Measurements from ENCODE around the gene YPEL5. TPM values are rescaled to one million over a fixed set of nuclear protein-coding genes. Genes with fewer than 3 reads are reported as not detected.

Gene YPEL5
- polyA plus RNA-seq, 3 donors, result 231 to 254 (median 235) TPM

- H3K4me3 Mint-ChIP-seq, result no peak overlapping the region
- Histone ChIP-seq H3K27ac (ENCODE audit: low read depth in 1 of 2, low read length in 2 of 2) (no peak overlapping the region), H3K9ac (ENCODE audit: insufficient read depth, low read length, poor library complexity, severe bottlenecking) (no peak overlapping the region), H3K36me3 (replicated peaks in 1 of 2; ENCODE audit: control insufficient read depth in 1 of 2, insufficient read depth in 2 of 2, low read length in 2 of 2) (no peaks in the 10 kb centered on the region), H4K20me1 (ENCODE audit: insufficient read depth, low read length) (no peaks in the 10 kb centered on the region), H3K4me3 (replicated peaks in 1 of 3; ENCODE audit: low read depth in 2 of 3, low read length in 3 of 3) (no peak overlapping the region), H3K4me2 (replicated peaks; ENCODE audit: extremely low read depth, low read length, poor library complexity, severe bottlenecking) (no peak overlapping the region), H3K27me3 (ENCODE audit: control insufficient read depth in 2 of 2, insufficient read depth in 2 of 2, low read length in 2 of 2) (no peaks in the 10 kb centered on the region), H3K79me2 (ENCODE audit: insufficient read depth, low read length) (no peaks in the 10 kb centered on the region), H3K9me3 (replicated peaks in 1 of 2; ENCODE audit: control insufficient read depth in 1 of 2, insufficient read depth in 1 of 2, low read length in 2 of 2) (no peaks in the 10 kb centered on the region), H2AFZ (ENCODE audit: insufficient read depth, low read depth, low read length, poor library complexity, severe bottlenecking) (no peak overlapping the region), H3K4me1 (ENCODE audit: control insufficient read depth in 1 of 2, insufficient read depth in 2 of 2, low read length in 2 of 2) (no peaks in the 10 kb centered on the region)
- H3K27ac Mint-ChIP-seq, result no peak overlapping the region
- no peaks in the 10 kb centered on the region for H3K36me3 Mint-ChIP-seq
- H3K4me1 Mint-ChIP-seq, result no peaks in the 10 kb centered on the region
- no CpG with 5 or more reads among the region's 3 CpGs for WGBS (ENCODE audit: insufficient coverage)
- TF ChIP-seq, protein P1, sequence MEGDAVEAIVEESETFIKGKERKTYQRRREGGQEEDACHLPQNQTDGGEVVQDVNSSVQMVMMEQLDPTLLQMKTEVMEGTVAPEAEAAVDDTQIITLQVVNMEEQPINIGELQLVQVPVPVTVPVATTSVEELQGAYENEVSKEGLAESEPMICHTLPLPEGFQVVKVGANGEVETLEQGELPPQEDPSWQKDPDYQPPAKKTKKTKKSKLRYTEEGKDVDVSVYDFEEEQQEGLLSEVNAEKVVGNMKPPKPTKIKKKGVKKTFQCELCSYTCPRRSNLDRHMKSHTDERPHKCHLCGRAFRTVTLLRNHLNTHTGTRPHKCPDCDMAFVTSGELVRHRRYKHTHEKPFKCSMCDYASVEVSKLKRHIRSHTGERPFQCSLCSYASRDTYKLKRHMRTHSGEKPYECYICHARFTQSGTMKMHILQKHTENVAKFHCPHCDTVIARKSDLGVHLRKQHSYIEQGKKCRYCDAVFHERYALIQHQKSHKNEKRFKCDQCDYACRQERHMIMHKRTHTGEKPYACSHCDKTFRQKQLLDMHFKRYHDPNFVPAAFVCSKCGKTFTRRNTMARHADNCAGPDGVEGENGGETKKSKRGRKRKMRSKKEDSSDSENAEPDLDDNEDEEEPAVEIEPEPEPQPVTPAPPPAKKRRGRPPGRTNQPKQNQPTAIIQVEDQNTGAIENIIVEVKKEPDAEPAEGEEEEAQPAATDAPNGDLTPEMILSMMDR (IDR thresholded peaks at IDR 0.05), result no peak
- peaks cover 0 to 9% (median 7%) of the 10 kb centered on the region in 3 donors for H3K27me3 Mint-ChIP-seq (ENCODE audit: low read depth in 3 of 3)
- intact Hi-C loops (cut with micrococcal nuclease), result no loop called here
- peaks cover 0 to 8% (median 5%) of the 10 kb centered on the region in 7 donors for H3K9me3 Mint-ChIP-seq
- DNase-seq, result no peak
Measured at GRCh38 chr2:30122362-30122761, 24.4 kb upstream of the YPEL5 start.

GRCh38 chr2:30127016-30127893 lies 19.6 kb upstream of the YPEL5 start:
- Histone ChIP-seq H3K36me3 (replicated peaks in 1 of 2; ENCODE audit: control insufficient read depth in 1 of 2, insufficient read depth in 2 of 2, low read length in 2 of 2) (no peaks in the 10 kb centered on the region), H3K27me3 (ENCODE audit: control insufficient read depth in 2 of 2, insufficient read depth in 2 of 2, low read length in 2 of 2) (no peaks in the 10 kb centered on the region), H3K4me2 (replicated peaks; ENCODE audit: extremely low read depth, low read length, poor library complexity, severe bottlenecking) (no peak overlapping the region), H3K27ac (ENCODE audit: low read depth in 1 of 2, low read length in 2 of 2) (no peak overlapping the region), H3K4me1 (ENCODE audit: control insufficient read depth in 1 of 2, insufficient read depth in 2 of 2, low read length in 2 of 2) (no peaks in the 10 kb centered on the region), H3K9me3 (replicated peaks in 1 of 2; ENCODE audit: control insufficient read depth in 1 of 2, insufficient read depth in 1 of 2, low read length in 2 of 2) (no peaks in the 10 kb centered on the region), H4K20me1 (ENCODE audit: insufficient read depth, low read length) (no peaks in the 10 kb centered on the region), H3K4me3 (replicated peaks in 1 of 3; ENCODE audit: low read depth in 2 of 3, low read length in 3 of 3) (no peak overlapping the region), H2AFZ (ENCODE audit: insufficient read depth, low read depth, low read length, poor library complexity, severe bottlenecking) (no peak overlapping the region), H3K79me2 (ENCODE audit: insufficient read depth, low read length) (no peaks in the 10 kb centered on the region), H3K9ac (ENCODE audit: insufficient read depth, low read length, poor library complexity, severe bottlenecking) (no peak overlapping the region)
- Mint-ChIP-seq H3K4me1 (no peaks in the 10 kb centered on the region), H3K9me3 (peaks cover 0 to 10% (median 5%) of the 10 kb centered on the region in 7 donors), H3K4me3 (no peak overlapping the region), H3K36me3 (no peaks in the 10 kb centered on the region), H3K27me3 (ENCODE audit: low read depth in 3 of 3) (peaks cover 2 to 10% (median 6%) of the 10 kb centered on the region in 3 donors), H3K27ac (no peak overlapping the region)
- intact Hi-C loops (cut with micrococcal nuclease), result no loop called here
- no peak for DNase-seq
- TF ChIP-seq, protein P1 (IDR thresholded peaks at IDR 0.05), result no peak
- WGBS (ENCODE audit: insufficient coverage), result 89% methylated on average over 1 of the region's 9 CpGs

Measured in CD14-positive monocyte (primary cell).